Tibial artery (tissue), 4 donors: Measurements from ENCODE around the gene LGALS3.

Experiments
- DNase-seq, 2 donors: peaks; one replicate each; pipeline ENCODE4 v3.0.0-alpha.2; 2019
- H3K27ac ChIP-seq, 2 donors: fragments of 200-600 bp; sonication (generic) in 1 of 2; 1 replicate in 1 of 2; 2 replicates in 1 of 2; pipeline ENCODE4 v1.5.1; 2018 to 2019; ENCODE audit warnings: mild to moderate bottlenecking in 1 of 2
- H3K27me3 ChIP-seq, 2 donors: fragments of 200-600 bp; sonication (generic) in 1 of 2; one replicate each; pipeline versions ENCODE4 v1.5.1 to v1.6.0; 2016 to 2019
- H3K36me3 ChIP-seq, 3 donors: fragments of 200-600 bp; sonication (generic) in 2 of 3; one replicate each; pipeline ENCODE4 v1.5.1; 2016 to 2019; ENCODE audit warnings: mild to moderate bottlenecking in 2 of 3
- H3K4me1 ChIP-seq, 4 donors: fragments of 200-600 bp; sonication (generic) in 2 of 4; 1 replicate in 3 of 4; 2 replicates in 1 of 4; pipeline ENCODE4 v1.5.1; 2016 to 2019
- H3K4me3 ChIP-seq, 2 donors: fragments of 200-600 bp; sonication (generic) in 1 of 2; 1 replicate in 1 of 2; 2 replicates in 1 of 2; pipeline ENCODE4 v1.5.1; 2018 to 2019; ENCODE audit warnings: mild to moderate bottlenecking in 2 of 2
- H3K9me3 ChIP-seq, 3 donors: fragments of 200-600 bp; sonication (generic) in 1 of 3; one replicate each; pipeline ENCODE4 v1.5.1; 2016 to 2019
- intact Hi-C: fragments of 100-400 bp; cut with DNase I; formaldehyde crosslinking; loops from one replicate; pipeline ENCODE4 v1.15.0; 2023; ENCODE audit warnings: low total_unique reads
- TF ChIP-seq, protein P1 (sequence below), 2 experiments: fragments of 200-600 bp in 1 of 2; fragments of 450-650 bp in 1 of 2; IDR thresholded peaks; one replicate each; pipeline ENCODE4 v1.5.1; 2017 to 2019; ENCODE audit warnings: antibody characterized with exemption in 2 of 2, mild to moderate bottlenecking in 1 of 2, moderate library complexity in 1 of 2

Gene LGALS3

DNA sequence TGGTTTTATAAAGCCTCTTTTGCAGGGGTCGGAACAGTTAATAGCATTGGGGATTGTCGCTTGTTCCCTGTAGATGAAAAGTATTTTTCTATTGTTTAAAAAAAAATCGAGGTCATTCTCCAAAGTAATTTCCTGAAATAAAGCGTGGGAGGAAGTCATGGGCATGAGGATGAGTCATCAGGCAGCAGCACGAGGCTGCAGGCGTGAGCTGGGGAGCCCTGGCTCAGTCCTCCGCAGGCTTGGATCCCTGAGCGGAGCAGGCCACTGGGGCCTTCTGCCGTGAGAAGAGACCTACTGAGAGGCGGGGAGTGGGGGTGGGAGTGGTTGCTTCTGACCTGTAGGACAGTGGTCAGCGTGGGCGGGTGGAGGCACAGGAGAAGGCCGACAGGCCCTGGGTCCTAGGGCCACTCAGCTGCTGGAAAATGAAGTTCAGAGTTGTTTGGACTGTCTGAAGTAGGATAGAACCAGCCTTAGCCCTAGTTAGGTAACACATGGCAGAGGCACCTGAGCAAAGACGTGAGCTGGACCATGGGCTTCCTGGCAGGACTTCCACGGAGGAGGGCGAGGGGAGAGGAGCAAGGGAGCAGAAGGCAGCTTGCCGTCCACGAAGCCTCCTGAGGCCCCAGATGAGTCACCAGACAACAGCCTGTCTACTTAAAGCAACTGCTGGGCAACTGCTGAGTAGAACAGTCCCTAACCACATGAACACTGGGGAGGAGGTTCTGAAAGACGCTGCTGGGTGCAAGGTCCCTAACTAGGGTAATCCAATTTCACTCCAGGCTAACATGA, 21.1 kb upstream of the LGALS3 start:
- Histone ChIP-seq H3K36me3 (no peaks in the 10 kb centered on the region), H3K4me3 (peak overlapping the region in 1 of 2 donors; percentile 21), H3K27me3 (no peaks in the 10 kb centered on the region), H3K9me3 (peaks cover 0 to 4% (median 0%) of the 10 kb centered on the region in 3 donors), H3K27ac (peak overlapping the region; percentile 97), H3K4me1 (peaks cover 0 to 51% (median 42%) of the 10 kb centered on the region in 4 donors)
- TF ChIP-seq, protein P1, sequence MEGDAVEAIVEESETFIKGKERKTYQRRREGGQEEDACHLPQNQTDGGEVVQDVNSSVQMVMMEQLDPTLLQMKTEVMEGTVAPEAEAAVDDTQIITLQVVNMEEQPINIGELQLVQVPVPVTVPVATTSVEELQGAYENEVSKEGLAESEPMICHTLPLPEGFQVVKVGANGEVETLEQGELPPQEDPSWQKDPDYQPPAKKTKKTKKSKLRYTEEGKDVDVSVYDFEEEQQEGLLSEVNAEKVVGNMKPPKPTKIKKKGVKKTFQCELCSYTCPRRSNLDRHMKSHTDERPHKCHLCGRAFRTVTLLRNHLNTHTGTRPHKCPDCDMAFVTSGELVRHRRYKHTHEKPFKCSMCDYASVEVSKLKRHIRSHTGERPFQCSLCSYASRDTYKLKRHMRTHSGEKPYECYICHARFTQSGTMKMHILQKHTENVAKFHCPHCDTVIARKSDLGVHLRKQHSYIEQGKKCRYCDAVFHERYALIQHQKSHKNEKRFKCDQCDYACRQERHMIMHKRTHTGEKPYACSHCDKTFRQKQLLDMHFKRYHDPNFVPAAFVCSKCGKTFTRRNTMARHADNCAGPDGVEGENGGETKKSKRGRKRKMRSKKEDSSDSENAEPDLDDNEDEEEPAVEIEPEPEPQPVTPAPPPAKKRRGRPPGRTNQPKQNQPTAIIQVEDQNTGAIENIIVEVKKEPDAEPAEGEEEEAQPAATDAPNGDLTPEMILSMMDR (IDR thresholded peaks at IDR 0.05) = no peak
- peak; percentile 94 to 96 for DNase-seq
- intact Hi-C loops = no loop called here

GRCh38 chr14:55109836-55110235, 19.2 kb upstream of the LGALS3 start:
- Histone ChIP-seq H3K9me3 (no peaks in the 10 kb centered on the region), H3K27ac (no peak overlapping the region), H3K27me3 (no peaks in the 10 kb centered on the region), H3K4me3 (no peak overlapping the region), H3K36me3 (no peaks in the 10 kb centered on the region), H3K4me1 (peaks cover 0 to 35% (median 28%) of the 10 kb centered on the region in 4 donors)
- intact Hi-C loops = no loop called here
- DNase-seq = no peak
- TF ChIP-seq, protein P1 (IDR thresholded peaks at IDR 0.05) = no peak

DNA sequence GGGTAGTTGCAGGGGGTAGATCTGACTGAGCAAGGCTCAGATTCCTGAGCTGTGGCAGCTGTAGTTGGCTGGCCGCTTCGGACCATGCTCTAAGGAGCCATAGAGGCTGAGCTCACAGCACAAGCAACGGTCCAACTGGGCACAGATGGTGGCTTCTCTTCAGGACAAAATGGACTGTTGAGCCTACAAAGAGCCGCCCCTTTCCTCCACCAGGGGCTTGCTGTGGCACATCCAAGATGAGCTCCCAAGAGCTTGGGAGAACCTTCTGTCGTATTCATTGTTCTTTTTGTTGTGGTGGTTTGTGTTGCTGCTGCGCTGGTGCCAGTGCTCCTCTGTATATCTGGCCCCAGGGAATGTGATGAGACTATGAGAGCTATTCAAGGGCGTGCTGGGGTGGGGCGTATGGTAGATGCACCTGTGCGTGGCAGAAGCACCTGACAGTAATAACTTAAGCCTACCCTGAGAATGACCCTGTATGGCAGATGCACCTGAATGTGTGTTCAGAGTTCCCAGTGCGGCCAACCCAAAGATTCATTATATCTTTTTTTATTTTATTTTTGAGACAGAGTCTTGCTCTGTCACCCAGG, 17.8 kb upstream of the LGALS3 start:
- intact Hi-C loops = no loop called here
- H3K27ac ChIP-seq = no peak overlapping the region

GRCh38 chr14:55114720-55115119, 14.3 kb upstream of the LGALS3 start:
- no peak overlapping the region for H3K27ac ChIP-seq
- peaks cover 0 to 17% (median 11%) of the 10 kb centered on the region in 4 donors for H3K4me1 ChIP-seq
- H3K27me3 ChIP-seq = no peaks in the 10 kb centered on the region
- DNase-seq = no peak
- no peak overlapping the region for H3K4me3 ChIP-seq
- no peaks in the 10 kb centered on the region for H3K9me3 ChIP-seq
- TF ChIP-seq, protein P1 (IDR thresholded peaks at IDR 0.05) = no peak
- no peaks in the 10 kb centered on the region for H3K36me3 ChIP-seq
- intact Hi-C loops = no loop called here

More for the DNA sequence above, 17.8 kb upstream of the LGALS3 start:
- TF ChIP-seq, protein P1 (IDR thresholded peaks at IDR 0.05) = no peak
- H3K4me3 ChIP-seq = no peak overlapping the region
- peaks cover 0 to 26% (median 22%) of the 10 kb centered on the region in 4 donors for H3K4me1 ChIP-seq
- DNase-seq = no peak
- no peaks in the 10 kb centered on the region for H3K27me3 ChIP-seq
- H3K36me3 ChIP-seq = no peaks in the 10 kb centered on the region
- no peaks in the 10 kb centered on the region for H3K9me3 ChIP-seq

DNA sequence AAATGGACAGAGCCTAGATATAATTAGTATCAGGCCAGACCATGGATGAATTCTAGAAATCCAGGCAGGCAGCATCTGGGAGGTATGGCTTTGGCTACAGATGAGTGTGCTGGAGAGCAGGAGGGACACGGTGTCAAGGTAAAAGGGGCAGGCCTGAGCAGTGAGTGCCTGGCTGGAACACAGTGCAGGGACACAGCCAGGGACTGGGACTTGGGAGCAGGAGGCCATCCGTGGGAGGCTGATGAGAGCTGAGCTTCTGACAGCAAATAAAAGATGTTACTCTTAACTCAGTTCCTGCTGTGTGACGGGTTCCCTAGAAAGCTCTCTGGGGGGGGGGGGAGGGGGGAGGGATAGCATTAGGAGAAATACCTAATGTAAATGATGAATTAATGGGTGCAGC, 13.6 kb upstream of the LGALS3 start:
- peaks cover 0 to 21% (median 11%) of the 10 kb centered on the region in 4 donors for H3K4me1 ChIP-seq
- H3K27ac ChIP-seq = no peak overlapping the region
- DNase-seq = no peak
- no peaks in the 10 kb centered on the region for H3K27me3 ChIP-seq
- H3K4me3 ChIP-seq = no peak overlapping the region
- TF ChIP-seq, protein P1 (IDR thresholded peaks at IDR 0.05) = no peak
- intact Hi-C loops = no loop called here
- H3K36me3 ChIP-seq = no peaks in the 10 kb centered on the region
- no peaks in the 10 kb centered on the region for H3K9me3 ChIP-seq
